Large intestine (tissue), 3 donors: ENCODE results near the gene STX8. TPM values are rescaled to one million over a fixed set of nuclear protein-coding genes. Genes with fewer than 3 reads are reported as not detected.

Source experiments
- DNase-seq, 2 donors: peaks; one replicate each; pipeline versions ENCODE4 v3.0.0 to v3.0.0-alpha.2; 2013
- H3K27ac ChIP-seq: one replicate; pipeline ENCODE4 v1.5.1; 2013; ENCODE audit warnings: low read length
- H3K27me3 ChIP-seq: 2 replicates; pipeline ENCODE4 v1.6.1; 2013; ENCODE audit warnings: low read length; ENCODE audit not compliant: control insufficient read depth, insufficient read depth
- H3K36me3 ChIP-seq: 2 replicates; pipeline ENCODE4 v1.6.1; 2013; ENCODE audit warnings: low read length; ENCODE audit not compliant: control insufficient read depth, insufficient read depth
- H3K4me1 ChIP-seq: one replicate; pipeline ENCODE4 v1.6.1; 2013; ENCODE audit warnings: low read length; ENCODE audit not compliant: control insufficient read depth, insufficient read depth
- H3K4me3 ChIP-seq: one replicate; pipeline ENCODE4 v1.5.1; 2013; ENCODE audit warnings: low read length
- H3K9me3 ChIP-seq: one replicate; pipeline ENCODE4 v1.6.1; 2013; ENCODE audit warnings: mild to moderate bottlenecking, low read depth, low read length, moderate library complexity; ENCODE audit not compliant: control insufficient read depth
- WGBS: methylation state at CpG from one replicate; pipeline ENCODE4 v1.1.5; 2013; ENCODE audit warnings: low lambda C conversion rate; ENCODE audit not compliant: insufficient coverage; 5-methylcytosine and 5-hydroxymethylcytosine counted together
- polyA plus RNA-seq: library from polyadenylated mRNA; unstranded; fragments of 120-200 nt; gene quantifications from one replicate; pipeline ENCODE4 v1.2.1, GENCODE V29; 2013

Gene STX8
- polyA plus RNA-seq, 1 donor, result 53.6 TPM

DNA sequence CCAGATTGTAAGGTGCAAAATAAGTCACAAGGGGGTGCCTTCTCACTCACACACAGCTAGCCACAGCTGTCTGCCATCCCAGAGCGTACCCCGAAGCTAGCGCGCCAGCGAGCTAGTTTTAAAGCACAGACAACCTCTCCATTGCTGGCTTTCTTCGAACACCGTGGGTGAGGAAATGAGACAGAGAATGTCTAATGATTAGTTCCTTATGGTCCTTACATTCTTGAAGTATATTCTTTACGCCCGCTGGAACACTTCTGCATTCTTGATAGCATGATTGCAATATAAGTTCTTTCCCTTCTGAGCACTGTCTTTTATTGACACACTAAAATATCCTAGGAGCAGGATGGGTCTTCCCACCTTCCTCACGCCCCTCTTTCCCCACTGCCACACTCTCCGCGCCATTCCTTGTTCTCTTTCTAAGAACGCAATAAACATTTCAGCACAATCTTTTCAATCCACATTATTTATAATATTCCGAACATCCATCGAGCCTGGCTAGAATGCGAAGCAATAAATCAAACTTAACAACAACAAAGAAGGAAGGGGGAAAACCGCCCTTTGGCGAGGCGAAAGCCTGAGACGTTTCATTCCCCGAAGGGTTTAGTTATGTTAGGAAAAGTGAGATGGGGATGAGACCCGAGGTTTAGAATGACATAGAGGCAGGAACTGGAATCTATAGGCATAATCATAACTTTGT, 303.0 kb downstream of the STX8 start:
- no peak for DNase-seq
- no peaks in the 10 kb centered on the region for H3K4me1 ChIP-seq
- H3K27me3 ChIP-seq, result no peaks in the 10 kb centered on the region
- no peaks in the 10 kb centered on the region for H3K36me3 ChIP-seq
- peak overlapping the region; percentile 31 for H3K27ac ChIP-seq
- no peak overlapping the region for H3K4me3 ChIP-seq
- no peaks in the 10 kb centered on the region for H3K9me3 ChIP-seq
- WGBS, result 85% methylated on average over 11 of the region's 22 CpGs

DNA sequence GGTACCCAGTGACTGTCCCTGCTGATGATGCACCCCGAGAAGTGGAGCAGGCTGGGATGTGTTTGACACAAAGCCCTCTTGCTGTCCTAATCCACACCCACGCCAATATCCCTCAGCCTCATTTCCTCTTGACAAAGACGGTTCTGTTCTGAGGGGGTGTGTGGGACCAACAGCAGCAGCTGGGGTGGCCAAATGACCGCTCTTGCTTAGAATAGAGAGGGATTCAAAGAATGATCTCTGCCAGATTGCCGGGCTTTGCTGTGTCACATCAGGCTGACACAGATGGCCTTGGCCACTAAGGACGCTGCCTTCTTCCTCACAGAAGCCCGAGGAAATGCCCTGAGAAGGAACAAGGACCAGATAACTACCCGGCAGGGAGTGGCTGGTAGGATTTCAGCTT, 303.6 kb downstream of the STX8 start:
- no peaks in the 10 kb centered on the region for H3K9me3 ChIP-seq
- H3K4me1 ChIP-seq, result no peaks in the 10 kb centered on the region
- no peak for DNase-seq
- H3K4me3 ChIP-seq, result no peak overlapping the region
- H3K27me3 ChIP-seq, result no peaks in the 10 kb centered on the region
- peaks cover 3% of the 10 kb centered on the region for H3K36me3 ChIP-seq
- H3K27ac ChIP-seq, result no peak overlapping the region
- no CpG with 5 or more reads among the region's 8 CpGs for WGBS

DNA sequence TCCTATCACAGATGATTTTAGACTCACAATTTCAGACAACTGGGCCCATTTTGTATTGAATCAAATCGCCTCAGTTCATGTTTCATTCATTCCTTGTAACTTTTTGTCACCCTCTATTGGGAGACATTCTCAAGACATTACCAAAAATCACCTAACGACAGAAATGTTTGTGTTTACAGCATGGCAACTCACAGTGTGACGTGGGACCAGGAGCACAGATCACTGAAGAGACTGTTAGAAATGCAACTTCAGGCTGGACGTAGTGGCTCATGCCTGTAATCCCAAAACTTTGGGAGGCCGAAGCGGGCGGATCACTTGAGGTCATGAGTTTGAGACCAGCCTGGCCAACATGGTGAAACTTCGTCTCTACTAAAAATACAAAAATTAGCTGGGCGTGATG, 304.7 kb downstream of the STX8 start:
- H3K9me3 ChIP-seq, result no peaks in the 10 kb centered on the region
- H3K4me3 ChIP-seq, result no peak overlapping the region
- no peak for DNase-seq
- H3K36me3 ChIP-seq, result peaks cover 5% of the 10 kb centered on the region
- no peaks in the 10 kb centered on the region for H3K27me3 ChIP-seq
- no peak overlapping the region for H3K27ac ChIP-seq
- H3K4me1 ChIP-seq, result no peaks in the 10 kb centered on the region
- WGBS, result no CpG with 5 or more reads among the region's 9 CpGs

DNA sequence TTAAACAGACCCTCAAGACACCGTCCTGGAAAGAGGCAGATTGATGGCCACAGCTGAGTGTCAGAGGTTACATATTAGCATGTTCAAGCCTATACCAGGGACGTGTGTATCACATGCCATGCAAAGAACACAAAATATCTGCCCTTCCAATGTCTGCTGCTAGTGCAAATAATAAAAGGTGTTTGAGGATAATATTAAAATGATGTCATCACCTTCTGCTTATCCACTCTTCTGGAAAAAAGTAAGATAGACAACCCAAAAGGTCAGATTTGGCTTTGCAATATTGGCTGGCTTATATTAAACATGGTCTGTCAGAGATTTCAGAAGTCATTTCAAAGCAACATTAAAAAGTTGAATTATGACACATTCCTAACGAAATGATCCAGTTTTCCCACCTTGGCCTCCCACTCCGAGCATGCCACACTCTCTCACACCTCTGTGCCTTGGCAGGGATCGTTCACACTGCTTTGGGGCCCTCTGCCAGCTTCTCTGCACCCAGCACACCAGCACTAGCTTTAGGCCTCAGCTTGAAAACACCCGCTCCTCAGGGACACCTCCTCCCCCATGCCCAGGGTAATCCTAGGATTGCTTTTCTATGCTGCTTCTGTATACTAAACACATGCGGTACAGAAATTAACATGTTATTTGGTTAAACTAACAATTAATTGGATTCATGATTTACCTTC, 306.1 kb downstream of the STX8 start:
- WGBS, result no CpG with 5 or more reads among the region's 7 CpGs
- no peak for DNase-seq
- Histone ChIP-seq H3K27ac (no peak overlapping the region), H3K4me3 (no peak overlapping the region), H3K9me3 (no peaks in the 10 kb centered on the region), H3K4me1 (no peaks in the 10 kb centered on the region), H3K36me3 (peaks cover 5% of the 10 kb centered on the region), H3K27me3 (no peaks in the 10 kb centered on the region)

DNA sequence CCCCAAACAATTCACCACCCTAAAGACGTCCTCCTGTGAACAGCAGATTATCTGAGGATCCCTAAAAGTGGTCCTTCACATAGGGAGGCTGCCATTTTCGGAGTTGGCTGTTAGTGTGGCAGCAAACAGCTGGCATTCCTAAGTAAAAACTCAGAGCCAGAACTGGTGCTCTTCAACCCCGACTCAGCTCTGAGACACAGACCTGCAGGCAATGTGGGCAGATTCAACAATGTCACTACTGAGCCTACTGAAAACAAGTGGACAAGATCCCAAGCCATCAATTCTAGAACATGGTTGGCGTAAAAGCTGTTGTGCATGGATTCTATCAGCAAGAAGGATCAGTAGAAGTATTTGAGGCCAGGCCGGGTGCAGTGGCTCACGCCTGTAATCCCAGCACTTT, 307.1 kb downstream of the STX8 start:
- H3K27ac ChIP-seq, result no peak overlapping the region
- H3K27me3 ChIP-seq, result no peaks in the 10 kb centered on the region
- no peak for DNase-seq
- no peaks in the 10 kb centered on the region for H3K4me1 ChIP-seq
- WGBS, result no CpG with 5 or more reads among the region's 6 CpGs
- H3K4me3 ChIP-seq, result no peak overlapping the region
- H3K9me3 ChIP-seq, result peaks cover 5% of the 10 kb centered on the region
- peaks cover 5% of the 10 kb centered on the region for H3K36me3 ChIP-seq

DNA sequence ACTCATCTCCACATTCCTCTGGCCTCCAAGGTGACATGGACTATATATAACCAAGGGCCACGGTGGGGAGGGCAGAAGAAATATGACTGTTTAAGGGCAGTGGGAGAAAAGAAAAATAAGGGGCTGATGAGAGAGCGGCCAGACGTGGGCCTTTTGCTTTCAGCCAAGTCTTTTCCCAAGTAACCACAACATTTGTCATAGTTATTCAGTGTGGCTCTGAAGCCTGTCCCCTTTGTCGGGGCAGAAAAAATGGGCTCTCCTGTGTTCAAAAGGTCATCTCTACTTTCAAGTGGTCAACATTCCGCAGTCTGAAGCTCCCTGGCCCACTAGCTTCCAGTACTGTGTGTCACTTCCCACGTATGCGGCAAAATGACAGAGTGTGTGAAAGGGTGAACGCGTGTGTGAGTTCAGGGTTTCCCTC, 308.9 kb downstream of the STX8 start:
- Histone ChIP-seq H3K4me3 (no peak overlapping the region), H3K9me3 (peaks cover 5% of the 10 kb centered on the region), H3K4me1 (peaks cover 5% of the 10 kb centered on the region), H3K36me3 (peaks cover 5% of the 10 kb centered on the region), H3K27ac (no peak overlapping the region), H3K27me3 (no peaks in the 10 kb centered on the region)
- whole genome bisulfite sequencing, result no CpG with 5 or more reads among the region's 9 CpGs
- no peak for DNase-seq

DNA sequence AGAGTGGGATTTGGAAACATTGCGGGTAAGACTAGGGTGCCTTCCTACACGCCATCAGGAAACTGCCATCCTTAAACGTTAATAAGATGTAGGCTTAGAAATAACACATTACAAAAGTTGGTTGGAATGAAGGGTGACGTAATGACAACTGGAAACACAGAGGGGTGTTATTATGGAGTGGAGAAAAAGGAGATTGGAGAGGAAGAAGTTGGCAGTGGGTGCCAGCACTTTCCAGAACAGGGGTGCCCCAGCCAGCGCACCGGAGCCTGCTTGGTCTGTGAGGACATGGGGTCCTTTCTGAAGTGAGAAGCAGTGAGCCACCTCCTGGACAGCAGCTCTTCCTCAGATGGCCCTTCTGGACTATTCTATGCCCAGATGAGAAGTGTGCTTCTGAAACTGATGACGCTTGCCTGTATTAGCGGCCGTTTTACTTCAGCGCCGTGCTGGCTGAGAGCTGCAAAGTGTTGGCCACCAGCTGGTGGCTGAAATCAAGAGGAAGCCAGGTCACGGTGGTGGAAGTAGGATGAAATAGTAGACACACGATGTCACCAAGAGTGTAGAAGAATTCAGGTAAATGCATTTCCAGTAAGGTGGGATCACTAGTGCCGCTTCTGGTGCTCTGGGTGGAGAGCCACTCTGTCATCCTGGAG, 309.5 kb downstream of the STX8 start:
- no CpG with 5 or more reads among the region's 14 CpGs for WGBS
- no peak for DNase-seq
- Histone ChIP-seq H3K4me3 (no peak overlapping the region), H3K27me3 (no peaks in the 10 kb centered on the region), H3K36me3 (peaks cover 5% of the 10 kb centered on the region), H3K27ac (no peak overlapping the region), H3K4me1 (peaks cover 11% of the 10 kb centered on the region), H3K9me3 (peaks cover 5% of the 10 kb centered on the region)

DNA sequence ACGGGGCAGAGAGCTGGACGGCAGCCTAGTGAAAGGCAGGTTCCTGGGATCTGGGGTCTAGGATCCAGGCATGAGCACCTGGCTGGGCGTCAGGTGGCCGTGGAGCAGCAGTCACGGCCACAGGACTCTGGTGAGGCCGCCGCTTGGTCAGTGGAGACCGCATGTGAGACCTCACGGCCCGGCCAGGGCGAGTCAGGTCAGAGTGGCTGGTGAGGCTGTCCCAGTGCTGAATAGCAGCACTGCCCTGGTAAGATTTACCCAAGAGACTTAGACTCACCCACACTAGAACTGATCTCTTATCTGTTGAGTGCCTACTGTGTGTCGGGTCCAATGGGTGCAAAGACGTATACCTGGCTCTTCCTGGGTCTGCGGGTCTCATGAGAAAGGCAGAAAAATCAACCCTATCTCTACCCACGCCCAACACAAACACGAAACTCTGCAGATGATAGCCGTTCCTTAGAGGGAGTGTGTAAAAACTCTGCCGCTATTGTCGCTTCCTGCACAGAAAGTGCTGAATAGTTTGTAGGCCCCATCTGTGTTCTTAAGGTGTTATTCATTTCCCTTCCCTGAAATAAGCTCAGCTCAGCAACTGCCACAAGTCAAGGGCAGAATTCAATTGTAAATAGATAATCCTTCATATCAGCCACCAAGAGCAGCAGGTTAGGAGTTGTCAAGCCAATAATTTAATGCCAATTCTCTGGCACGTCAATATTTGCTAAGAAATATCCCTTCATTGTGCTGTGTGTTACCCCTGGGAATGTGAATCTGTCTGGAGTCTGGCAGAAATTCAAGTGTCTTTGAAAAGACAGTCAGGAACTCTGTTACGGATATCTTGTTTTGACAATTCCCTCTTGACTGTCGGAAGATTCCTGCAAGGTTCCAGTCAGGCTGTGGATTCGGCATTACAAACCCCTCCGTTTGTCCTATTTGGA, 314.3 kb downstream of the STX8 start:
- WGBS, result 0% methylated on average over 2 of the region's 24 CpGs
- no peaks in the 10 kb centered on the region for H3K27me3 ChIP-seq

DNA sequence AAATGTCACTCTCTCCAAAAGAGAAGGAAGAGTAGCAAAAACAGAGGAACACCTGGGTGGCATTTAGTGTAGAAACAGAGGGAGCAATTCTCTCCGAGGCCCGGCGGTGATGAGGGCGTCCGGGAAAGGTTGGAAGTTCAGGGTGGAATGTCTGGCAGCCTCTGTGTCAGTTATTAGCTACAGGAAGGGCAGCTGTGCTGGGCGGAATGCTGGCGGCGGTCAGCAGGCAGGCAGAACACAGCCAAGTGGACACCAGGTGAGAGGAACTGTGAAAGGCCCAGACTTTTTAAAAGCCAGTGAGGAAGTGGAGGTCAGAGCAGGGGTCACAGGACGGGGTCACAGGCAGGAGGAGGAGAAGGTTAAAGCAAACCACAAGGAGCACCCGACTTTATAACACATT, 316.2 kb downstream of the STX8 start:
- Histone ChIP-seq H3K36me3 (no peaks in the 10 kb centered on the region), H3K4me1 (peaks cover 42% of the 10 kb centered on the region), H3K27ac (no peak overlapping the region), H3K9me3 (peaks cover 5% of the 10 kb centered on the region), H3K27me3 (no peaks in the 10 kb centered on the region), H3K4me3 (no peak overlapping the region)
- DNase-seq, result no peak
- WGBS, result 57% methylated on average over 3 of the region's 10 CpGs

More for the DNA sequence above, 314.3 kb downstream of the STX8 start:
- Histone ChIP-seq H3K27ac (peak overlapping the region; percentile 82), H3K4me1 (peaks cover 35% of the 10 kb centered on the region), H3K4me3 (peak overlapping the region; percentile 12), H3K9me3 (peaks cover 5% of the 10 kb centered on the region), H3K36me3 (no peaks in the 10 kb centered on the region)
- peak in 1 of 2 donors; percentile 83 for DNase-seq
